Uterus (tissue), 4 donors: ENCODE results near the gene PTBP3. TPM values are rescaled to one million over a fixed set of nuclear protein-coding genes. Genes with fewer than 3 reads are reported as not detected.
"Not testable (repeated sequence)": the region's sequence is repeated elsewhere in the genome, so short reads cannot be mapped to it uniquely, and the experiment has no call there.

Experiments used
- DNase-seq, 2 donors: peaks; one replicate each; pipeline ENCODE4 v3.0.0-alpha.2; 2019 to 2020
- H3K27ac ChIP-seq, 2 donors: fragments of 200-600 bp; sonication (generic); 1 replicate in 1 of 2; 2 replicates in 1 of 2; pipeline ENCODE4 v1.5.1; 2016 to 2018
- H3K27me3 ChIP-seq, 2 donors: fragments of 200-600 bp; sonication (generic); one replicate each; pipeline ENCODE4 v1.5.1; 2018 to 2019; ENCODE audit warnings: control low read depth in 1 of 2
- H3K36me3 ChIP-seq, 2 donors: fragments of 200-600 bp; sonication (generic); one replicate each; pipeline ENCODE4 v1.5.1; 2019; ENCODE audit warnings: control low read depth in 1 of 2
- H3K4me1 ChIP-seq, 2 donors: fragments of 200-600 bp; sonication (generic); one replicate each; pipeline ENCODE4 v1.5.1; 2018 to 2019; ENCODE audit warnings: control low read depth in 1 of 2
- H3K4me3 ChIP-seq, 2 donors: fragments of 200-600 bp; sonication (generic); 1 replicate in 1 of 2; 2 replicates in 1 of 2; pipeline ENCODE4 v1.5.1; 2018 to 2019; ENCODE audit warnings: mild to moderate bottlenecking in 1 of 2
- H3K9me3 ChIP-seq, 2 donors: fragments of 200-600 bp; sonication (generic); one replicate each; pipeline ENCODE4 v1.5.1; 2019; ENCODE audit warnings: control low read depth in 1 of 2
- POLR2A ChIP-seq, 2 donors: fragments of 450-650 bp; IDR thresholded peaks; one replicate each; pipeline ENCODE4 v1.6.1; 2016; ENCODE audit warnings: antibody characterized with exemption in 2 of 2, mild to moderate bottlenecking in 1 of 2, moderate library complexity in 1 of 2
- intact Hi-C: fragments of 100-400 bp; cut with DNase I; formaldehyde crosslinking; loops from one replicate; pipeline ENCODE4 v1.15.1; 2023; ENCODE audit warnings: low total_unique reads
- total RNA-seq, 4 donors: library from RNA; depleted of rRNA in 3 of 4; stranded (reverse); fragments of >200 nt in 3 of 4; gene quantifications; one replicate each; pipeline versions ENCODE4 v1.1.0 to v1.2.4, GENCODE V29; 2014 to 2023
- TF ChIP-seq, protein P1 (sequence below), 4 experiments: fragments of 200-600 bp in 2 of 4; fragments of 450-650 bp in 2 of 4; sonication (generic) in 2 of 4; IDR thresholded peaks; one replicate each; pipeline ENCODE4 v1.5.1; 2016 to 2019; ENCODE audit warnings: antibody characterized with exemption in 4 of 4, mild to moderate bottlenecking in 2 of 4, moderate library complexity in 1 of 4
- donor health status: DM: yes; HTN: yes; CAD: no.

Gene PTBP3
- total RNA-seq, 4 donors from 2014 or later = 25.0 to 64.6 (median 36.2) TPM

DNA sequence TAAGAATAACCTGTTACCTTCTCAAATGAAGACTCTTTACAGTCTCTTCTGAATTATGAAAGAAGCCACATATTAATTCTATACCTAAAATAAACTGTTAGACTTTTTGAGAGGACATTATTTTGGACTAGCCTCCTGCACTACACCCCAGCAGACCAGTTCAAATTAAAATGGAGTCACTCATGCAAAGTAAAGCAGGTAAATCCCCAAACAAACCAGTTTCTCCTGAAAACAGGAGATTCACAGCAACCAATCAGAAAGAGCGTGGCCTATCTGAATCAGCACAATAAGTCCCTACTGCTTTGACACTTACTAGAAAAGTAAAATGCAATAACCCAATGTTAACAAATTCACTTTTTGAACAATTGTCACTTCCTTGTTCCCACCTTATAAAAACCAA lies 58.8 kb downstream of the PTBP3 start:
- Histone ChIP-seq H3K27me3 (no peaks in the 10 kb centered on the region), H3K27ac (no peak overlapping the region), H3K9me3 (no peaks in the 10 kb centered on the region), H3K4me1 (no peaks in the 10 kb centered on the region), H3K4me3 (no peak overlapping the region), H3K36me3 (no peaks in the 10 kb centered on the region)
- TF ChIP-seq, protein P1, sequence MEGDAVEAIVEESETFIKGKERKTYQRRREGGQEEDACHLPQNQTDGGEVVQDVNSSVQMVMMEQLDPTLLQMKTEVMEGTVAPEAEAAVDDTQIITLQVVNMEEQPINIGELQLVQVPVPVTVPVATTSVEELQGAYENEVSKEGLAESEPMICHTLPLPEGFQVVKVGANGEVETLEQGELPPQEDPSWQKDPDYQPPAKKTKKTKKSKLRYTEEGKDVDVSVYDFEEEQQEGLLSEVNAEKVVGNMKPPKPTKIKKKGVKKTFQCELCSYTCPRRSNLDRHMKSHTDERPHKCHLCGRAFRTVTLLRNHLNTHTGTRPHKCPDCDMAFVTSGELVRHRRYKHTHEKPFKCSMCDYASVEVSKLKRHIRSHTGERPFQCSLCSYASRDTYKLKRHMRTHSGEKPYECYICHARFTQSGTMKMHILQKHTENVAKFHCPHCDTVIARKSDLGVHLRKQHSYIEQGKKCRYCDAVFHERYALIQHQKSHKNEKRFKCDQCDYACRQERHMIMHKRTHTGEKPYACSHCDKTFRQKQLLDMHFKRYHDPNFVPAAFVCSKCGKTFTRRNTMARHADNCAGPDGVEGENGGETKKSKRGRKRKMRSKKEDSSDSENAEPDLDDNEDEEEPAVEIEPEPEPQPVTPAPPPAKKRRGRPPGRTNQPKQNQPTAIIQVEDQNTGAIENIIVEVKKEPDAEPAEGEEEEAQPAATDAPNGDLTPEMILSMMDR (IDR thresholded peaks at IDR 0.05) = no peak
- no peak for TF ChIP-seq POLR2A (IDR thresholded peaks at IDR 0.05)
- no peak for DNase-seq
- intact Hi-C loops = no loop called here

DNA sequence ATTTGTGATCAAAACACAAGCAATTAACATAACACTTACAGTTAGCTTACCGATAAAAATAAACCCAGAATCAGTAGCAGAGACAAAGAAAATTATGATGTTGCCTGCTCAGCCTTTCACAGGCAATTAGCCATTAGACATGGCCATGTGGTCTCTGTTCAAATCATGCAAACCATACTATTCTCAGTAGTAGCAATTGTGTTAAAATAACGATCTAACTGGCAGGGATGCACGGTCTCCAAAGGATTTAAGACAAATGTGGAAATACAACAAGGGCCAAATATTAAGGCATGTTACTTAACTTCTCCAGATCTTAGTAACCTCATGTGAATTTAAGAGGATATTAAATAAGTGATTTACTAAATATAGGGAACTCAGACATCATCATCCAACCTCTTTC lies 59.5 kb downstream of the PTBP3 start:
- intact Hi-C loops = no loop called here
- Histone ChIP-seq H3K27ac (no peak overlapping the region), H3K4me1 (no peaks in the 10 kb centered on the region), H3K9me3 (no peaks in the 10 kb centered on the region), H3K4me3 (no peak overlapping the region), H3K36me3 (no peaks in the 10 kb centered on the region), H3K27me3 (no peaks in the 10 kb centered on the region)
- DNase-seq = no peak
- TF ChIP-seq, protein P1 (IDR thresholded peaks at IDR 0.05) = no peak
- no peak for TF ChIP-seq POLR2A (IDR thresholded peaks at IDR 0.05)

- no peaks in the 10 kb centered on the region for H3K4me1 ChIP-seq
- intact Hi-C loops = no loop called here
- no peak overlapping the region for H3K4me3 ChIP-seq
- H3K36me3 ChIP-seq = no peaks in the 10 kb centered on the region
- no peak for DNase-seq
- no peaks in the 10 kb centered on the region for H3K27me3 ChIP-seq
- H3K9me3 ChIP-seq = no peaks in the 10 kb centered on the region
- TF ChIP-seq POLR2A (IDR thresholded peaks at IDR 0.05) = no peak
- TF ChIP-seq, protein P1 (IDR thresholded peaks at IDR 0.05) = no peak
- H3K27ac ChIP-seq = no peak overlapping the region
Observed at GRCh38 chr9:112271466-112272098, 61.8 kb downstream of the PTBP3 start.

- TF ChIP-seq, protein P1 (IDR thresholded peaks at IDR 0.05) = no peak
- no peak for TF ChIP-seq POLR2A (IDR thresholded peaks at IDR 0.05)
- no peaks in the 10 kb centered on the region for H3K27me3 ChIP-seq
- no peak for DNase-seq
- H3K27ac ChIP-seq = no peak overlapping the region
- H3K4me1 ChIP-seq = no peaks in the 10 kb centered on the region
- H3K9me3 ChIP-seq = no peaks in the 10 kb centered on the region
- no peak overlapping the region for H3K4me3 ChIP-seq
- intact Hi-C loops = no loop called here
- no peaks in the 10 kb centered on the region for H3K36me3 ChIP-seq
Observed at GRCh38 chr9:112268413-112268812, 65.0 kb downstream of the PTBP3 start.

DNA sequence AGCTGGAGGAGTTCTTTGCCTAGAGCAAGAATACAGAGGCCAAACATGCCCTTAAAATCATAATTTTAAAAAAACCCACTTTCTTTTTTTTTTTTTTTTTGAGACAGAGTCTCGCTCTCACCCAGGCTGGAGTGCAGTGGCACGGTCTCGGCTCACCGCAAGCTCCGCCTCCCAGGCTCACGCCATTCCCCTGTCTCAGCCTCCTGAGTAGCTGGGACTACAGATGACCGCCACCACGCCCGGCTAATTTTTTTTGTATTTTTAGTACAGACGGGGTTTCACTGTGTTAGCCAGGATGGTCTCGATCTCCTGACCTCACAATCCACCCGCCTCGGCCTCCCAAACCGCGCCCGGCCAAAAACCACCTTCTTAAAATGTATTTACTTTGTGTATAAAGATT lies 66.3 kb downstream of the PTBP3 start:
- DNase-seq, H3K27me3 ChIP-seq, H3K27ac ChIP-seq, H3K36me3 ChIP-seq, H3K9me3 ChIP-seq, H3K4me1 ChIP-seq, intact Hi-C loops, H3K4me3 ChIP-seq: not testable (repeated sequence)

DNA sequence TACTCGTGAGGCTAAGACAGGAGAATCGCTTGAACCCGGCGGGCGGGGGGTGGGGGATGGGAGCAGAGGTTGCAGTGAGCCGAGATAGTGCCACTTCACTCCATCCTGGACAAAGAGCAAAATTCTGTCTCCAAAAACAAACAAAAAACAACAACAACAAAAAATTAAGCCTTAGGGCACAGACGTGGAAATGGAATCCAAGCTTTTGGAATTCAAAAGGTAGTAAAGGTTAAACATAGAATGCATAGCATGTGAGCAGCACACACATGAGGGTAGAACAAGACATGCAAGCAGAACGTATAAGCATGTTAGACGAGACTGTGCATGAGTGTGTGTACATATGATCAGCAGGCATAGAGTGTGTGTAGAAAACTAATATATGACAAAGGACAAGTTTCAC lies 68.0 kb downstream of the PTBP3 start:
- intact Hi-C loops = no loop called here
- H3K27ac ChIP-seq = no peak overlapping the region
- H3K9me3 ChIP-seq = no peaks in the 10 kb centered on the region
- TF ChIP-seq, protein P1 (IDR thresholded peaks at IDR 0.05) = no peak
- TF ChIP-seq POLR2A (IDR thresholded peaks at IDR 0.05) = no peak
- no peaks in the 10 kb centered on the region for H3K27me3 ChIP-seq
- DNase-seq = no peak
- H3K4me3 ChIP-seq = no peak overlapping the region
- H3K4me1 ChIP-seq = no peaks in the 10 kb centered on the region
- no peaks in the 10 kb centered on the region for H3K36me3 ChIP-seq
